Fibroblast of lung (primary cell): Measurements from ENCODE around the gene NMRK2.

Source experiments
- CTCF ChIP-seq, 2 donors: IDR thresholded peaks in 1 of 2; conservative IDR thresholded peaks in 1 of 2; 1 replicate in 1 of 2; 2 replicates in 1 of 2; pipeline ENCODE4 v1.5.1; 2011 to 2012; ENCODE audit warnings: low read length in 2 of 2, control low read depth in 1 of 2, inconsistent platforms in 1 of 2, low read depth in 1 of 2, mild to moderate bottlenecking in 1 of 2
- EZH2 ChIP-seq: IDR thresholded peaks from 2 replicates; pipeline ENCODE4 v1.5.1; 2012; ENCODE audit warnings: low read length, control low read depth, mild to moderate bottlenecking; ENCODE audit errors: missing control alignments

- TF ChIP-seq CTCF (conservative IDR thresholded peaks at IDR 0.05 in 1 of 2, IDR thresholded peaks at IDR 0.05 in 1 of 2; ENCODE audit: low read depth in 1 of 2, low read length in 2 of 2), result no peak
- TF ChIP-seq EZH2, result no peak
Measured at GRCh38 chr19:3899531-3900294, 33.2 kb upstream of the NMRK2 start.
